IPS-11a (cell line): Measurements from ENCODE around the gene CAPN7.

Experiments
- H3K4me3 ChIP-seq: one replicate; pipeline ENCODE4 v1.5.1; 2013; ENCODE audit warnings: low read depth, low read length, control low read depth

The CAPN7 gene

GRCh38 chr3:15198686-15199085 is 7.4 kb upstream of the CAPN7 start:
- H3K4me3 ChIP-seq: no peak overlapping the region

GRCh38 chr3:15199493-15200105 is 6.4 kb upstream of the CAPN7 start:
- no peak overlapping the region for H3K4me3 ChIP-seq

- no peak overlapping the region for H3K4me3 ChIP-seq
Observed at GRCh38 chr3:15204005-15204404, 2.0 kb upstream of the CAPN7 start.

GRCh38 chr3:15205482-15205933 is 538 bp upstream of the CAPN7 start:
- H3K4me3 ChIP-seq: peak overlapping the region; percentile 83

- H3K4me3 ChIP-seq: peak overlapping the region; percentile 83
Observed at GRCh38 chr3:15206662-15207576, 873 bp downstream of the CAPN7 start.

GRCh38 chr3:15207836-15208504 is 1.9 kb downstream of the CAPN7 start:
- no peak overlapping the region for H3K4me3 ChIP-seq

GRCh38 chr3:15211937-15212336 is 5.9 kb downstream of the CAPN7 start:
- no peak overlapping the region for H3K4me3 ChIP-seq

- no peak overlapping the region for H3K4me3 ChIP-seq
Observed at GRCh38 chr3:15214758-15215157, 8.7 kb downstream of the CAPN7 start.

GRCh38 chr3:15215996-15216395 is 9.9 kb downstream of the CAPN7 start:
- H3K4me3 ChIP-seq: no peak overlapping the region

- H3K4me3 ChIP-seq: no peak overlapping the region
Observed at GRCh38 chr3:15216501-15216900, 10.5 kb downstream of the CAPN7 start.

- H3K4me3 ChIP-seq: no peak overlapping the region
Observed at GRCh38 chr3:15217011-15217671, 11.1 kb downstream of the CAPN7 start.

GRCh38 chr3:15217841-15218267 is 11.8 kb downstream of the CAPN7 start:
- no peak overlapping the region for H3K4me3 ChIP-seq

GRCh38 chr3:15218689-15219088 is 12.6 kb downstream of the CAPN7 start:
- no peak overlapping the region for H3K4me3 ChIP-seq

GRCh38 chr3:15220056-15220455 is 14.0 kb downstream of the CAPN7 start:
- no peak overlapping the region for H3K4me3 ChIP-seq

GRCh38 chr3:15220661-15221060 is 14.6 kb downstream of the CAPN7 start:
- no peak overlapping the region for H3K4me3 ChIP-seq

- H3K4me3 ChIP-seq: no peak overlapping the region
Observed at GRCh38 chr3:15221574-15222217, 15.7 kb downstream of the CAPN7 start.

- no peak overlapping the region for H3K4me3 ChIP-seq
Observed at GRCh38 chr3:15223685-15224572, 17.9 kb downstream of the CAPN7 start.

- H3K4me3 ChIP-seq: no peak overlapping the region
Observed at GRCh38 chr3:15228147-15228546, 22.1 kb downstream of the CAPN7 start.

GRCh38 chr3:15229262-15229661 is 23.2 kb downstream of the CAPN7 start:
- H3K4me3 ChIP-seq: no peak overlapping the region

GRCh38 chr3:15241341-15241740 is 35.3 kb downstream of the CAPN7 start:
- no peak overlapping the region for H3K4me3 ChIP-seq
